Osteoblast (primary cell): ENCODE measurements around the gene FAM177A1. TPM values are rescaled to one million over a fixed set of nuclear protein-coding genes. Genes with fewer than 3 reads are reported as not detected.
A peak's percentile ranks its signal among the peaks of the same experiment; 100 is the strongest.
"Not testable (repeated sequence)": the region's sequence is repeated elsewhere in the genome, so short reads cannot be mapped to it uniquely, and the experiment has no call there.

Experiments
- DNase-seq: peaks from one replicate; pipeline ENCODE4 v3.0.0; 2011; ENCODE audit warnings: low spot score, mixed read lengths; ENCODE audit not compliant: insufficient read length; ENCODE audit errors: missing footprints
- H2AFZ ChIP-seq: 2 replicates; pipeline ENCODE4 v1.6.0; 2011; ENCODE audit warnings: mild to moderate bottlenecking, low read length
- H3K27ac ChIP-seq: 2 replicates; pipeline ENCODE4 v1.5.1; 2011; ENCODE audit warnings: mild to moderate bottlenecking, low read depth, low read length, moderate library complexity
- H3K27me3 ChIP-seq: 2 replicates; pipeline ENCODE4 v1.6.0; 2012; ENCODE audit warnings: mild to moderate bottlenecking, control low read depth, inconsistent platforms, low read length, moderate library complexity; ENCODE audit not compliant: insufficient read depth
- H3K36me3 ChIP-seq: 2 replicates; pipeline ENCODE4 v1.5.1; 2011; ENCODE audit warnings: mild to moderate bottlenecking, low read length, control low read depth, moderate library complexity; ENCODE audit not compliant: insufficient read depth
- H3K4me1 ChIP-seq: 2 replicates; pipeline ENCODE4 v1.5.1; 2011; ENCODE audit warnings: mild to moderate bottlenecking, low read length, control low read depth, moderate library complexity; ENCODE audit not compliant: insufficient read depth
- H3K4me2 ChIP-seq: 2 replicates; pipeline ENCODE4 v1.6.0; 2011; ENCODE audit warnings: mild to moderate bottlenecking, low read length; ENCODE audit not compliant: insufficient read depth
- H3K4me3 ChIP-seq: fragments of 200-600 bp; sonication (generic); 3 replicates; pipeline ENCODE4 v1.5.1; 2012; ENCODE audit warnings: mild to moderate bottlenecking, low read length, inconsistent platforms; ENCODE audit not compliant: insufficient read depth
- H3K79me2 ChIP-seq: 2 replicates; pipeline ENCODE4 v1.6.0; 2012; ENCODE audit warnings: mild to moderate bottlenecking, low read length, control low read depth, inconsistent platforms; ENCODE audit not compliant: insufficient read depth
- H3K9me3 ChIP-seq: 2 replicates; pipeline ENCODE4 v1.5.1; 2011; ENCODE audit warnings: low read depth, low read length, control low read depth
- H4K20me1 ChIP-seq: 2 replicates; pipeline ENCODE4 v1.6.0; 2012; ENCODE audit warnings: mild to moderate bottlenecking, low read length, control low read depth; ENCODE audit not compliant: insufficient read depth
- CTCF ChIP-seq: IDR thresholded peaks from 2 replicates; pipeline ENCODE4 v1.5.1; 2011; ENCODE audit warnings: mild to moderate bottlenecking, low read depth, low read length, moderate library complexity; ENCODE audit errors: extremely low read depth
- total RNA-seq: library from RNA; depleted of rRNA; stranded (reverse); fragments of >200 nt; gene quantifications from 2 replicates; pipeline ENCODE4 v1.2.3, GENCODE V29; 2012

The FAM177A1 gene
- total RNA-seq, 1 donor = 30.0 TPM

- no peaks in the 10 kb centered on the region for H3K4me1 ChIP-seq
- no peak overlapping the region for H2AFZ ChIP-seq
- H4K20me1 ChIP-seq = no peaks in the 10 kb centered on the region
- H3K4me3 ChIP-seq = no peak overlapping the region
- no peaks in the 10 kb centered on the region for H3K79me2 ChIP-seq
- H3K27me3 ChIP-seq = no peaks in the 10 kb centered on the region
- H3K4me2 ChIP-seq = no peak overlapping the region
- TF ChIP-seq CTCF = no peak
- H3K9me3 ChIP-seq = no peaks in the 10 kb centered on the region
- no peak overlapping the region for H3K27ac ChIP-seq
- peaks cover 36% of the 10 kb centered on the region for H3K36me3 ChIP-seq
- no peak for DNase-seq
Observed at GRCh38 chr14:35079742-35080141, 33.7 kb downstream of the FAM177A1 start.

- Histone ChIP-seq H3K36me3 (peaks cover 48% of the 10 kb centered on the region), H3K4me1 (no peaks in the 10 kb centered on the region), H3K27me3 (no peaks in the 10 kb centered on the region), H3K4me3 (no peak overlapping the region), H3K79me2 (no peaks in the 10 kb centered on the region), H2AFZ (no peak overlapping the region), H3K4me2 (no peak overlapping the region), H4K20me1 (no peaks in the 10 kb centered on the region), H3K27ac (no peak overlapping the region), H3K9me3 (no peaks in the 10 kb centered on the region)
- no peak for DNase-seq
- TF ChIP-seq CTCF = no peak
Observed at GRCh38 chr14:35083530-35084150, 37.6 kb downstream of the FAM177A1 start.

GRCh38 chr14:35085441-35085840, 39.4 kb downstream of the FAM177A1 start:
- Histone ChIP-seq H2AFZ (no peak overlapping the region), H3K27ac (no peak overlapping the region), H3K4me1 (no peaks in the 10 kb centered on the region), H3K9me3 (no peaks in the 10 kb centered on the region), H3K4me3 (no peak overlapping the region), H4K20me1 (no peaks in the 10 kb centered on the region), H3K36me3 (peaks cover 39% of the 10 kb centered on the region), H3K27me3 (no peaks in the 10 kb centered on the region), H3K4me2 (no peak overlapping the region), H3K79me2 (no peaks in the 10 kb centered on the region)
- TF ChIP-seq CTCF = no peak
- no peak for DNase-seq

DNA sequence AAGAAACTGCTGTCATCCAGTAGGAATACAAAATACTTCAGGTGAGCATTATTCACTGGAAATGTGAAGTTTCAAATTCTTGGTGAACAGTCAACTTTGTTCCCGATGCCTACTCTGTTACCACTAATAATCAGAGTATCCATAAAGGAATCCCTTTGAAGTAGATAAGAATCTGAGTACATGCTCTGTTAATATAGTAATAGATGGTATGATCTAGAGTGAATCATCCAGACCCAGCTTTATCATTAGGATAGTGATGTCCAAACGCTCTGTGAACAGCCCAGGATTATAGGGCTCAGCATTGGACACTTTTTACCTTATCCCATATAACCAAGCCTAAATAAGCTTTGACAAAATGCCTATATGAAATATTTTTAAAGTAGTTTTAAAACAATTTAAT, 42.4 kb downstream of the FAM177A1 start:
- Histone ChIP-seq H3K4me2 (no peak overlapping the region), H4K20me1 (no peaks in the 10 kb centered on the region), H2AFZ (no peak overlapping the region), H3K36me3 (peaks cover 47% of the 10 kb centered on the region), H3K4me3 (no peak overlapping the region), H3K27ac (no peak overlapping the region), H3K27me3 (no peaks in the 10 kb centered on the region), H3K79me2 (no peaks in the 10 kb centered on the region), H3K9me3 (no peaks in the 10 kb centered on the region), H3K4me1 (no peaks in the 10 kb centered on the region)
- TF ChIP-seq CTCF = no peak
- peak; percentile 37 for DNase-seq

DNA sequence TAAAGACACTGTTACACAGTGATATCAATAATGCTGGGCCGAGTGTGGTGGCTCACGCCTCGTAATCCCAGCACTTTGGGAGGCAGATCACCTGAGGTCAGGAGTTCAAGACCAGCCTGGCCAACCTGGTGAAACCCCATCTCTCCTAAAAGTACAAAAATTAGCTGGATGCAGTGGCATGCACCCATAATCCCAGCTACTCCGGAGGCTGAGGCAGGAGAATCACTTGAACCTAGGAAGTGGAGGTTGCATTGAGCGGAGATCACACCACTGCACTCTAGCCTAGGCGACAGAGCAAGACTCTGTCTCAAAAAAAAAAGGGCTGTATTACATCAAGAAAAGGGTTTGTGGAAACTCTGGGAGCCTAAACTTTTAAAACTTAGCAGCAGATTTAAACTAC, 48.6 kb downstream of the FAM177A1 start:
- H4K20me1 ChIP-seq, H3K79me2 ChIP-seq, DNase-seq, H3K27me3 ChIP-seq, H2AFZ ChIP-seq, H3K9me3 ChIP-seq, H3K27ac ChIP-seq, H3K4me1 ChIP-seq, H3K4me2 ChIP-seq, H3K4me3 ChIP-seq: not testable (repeated sequence)
- peaks cover 50% of the 10 kb centered on the region for H3K36me3 ChIP-seq
